ENCODE measurements around the gene CDK17.

- TF ChIP-seq TAF1 (IDR thresholded peaks at IDR 0.05; ENCODE audit: borderline replicate concordance, low read depth, low read length) (no peak), POLR2A (IDR thresholded peaks at IDR 0.05; ENCODE audit: low read depth, low read length) (no peak), POLR2AphosphoS5 (IDR thresholded peaks at IDR 0.05; ENCODE audit: low read depth, low read length) (no peak)
Observed at GRCh38 chr12:96327889-96328288, 72.3 kb downstream of the CDK17 start.

Measured in GM12892 (cell line).